ENCODE measurements around the gene OR11H6.

GRCh38 chr14:20194101-20194500, 29.4 kb upstream of the OR11H6 start:
- TF ChIP-seq, protein P1, sequence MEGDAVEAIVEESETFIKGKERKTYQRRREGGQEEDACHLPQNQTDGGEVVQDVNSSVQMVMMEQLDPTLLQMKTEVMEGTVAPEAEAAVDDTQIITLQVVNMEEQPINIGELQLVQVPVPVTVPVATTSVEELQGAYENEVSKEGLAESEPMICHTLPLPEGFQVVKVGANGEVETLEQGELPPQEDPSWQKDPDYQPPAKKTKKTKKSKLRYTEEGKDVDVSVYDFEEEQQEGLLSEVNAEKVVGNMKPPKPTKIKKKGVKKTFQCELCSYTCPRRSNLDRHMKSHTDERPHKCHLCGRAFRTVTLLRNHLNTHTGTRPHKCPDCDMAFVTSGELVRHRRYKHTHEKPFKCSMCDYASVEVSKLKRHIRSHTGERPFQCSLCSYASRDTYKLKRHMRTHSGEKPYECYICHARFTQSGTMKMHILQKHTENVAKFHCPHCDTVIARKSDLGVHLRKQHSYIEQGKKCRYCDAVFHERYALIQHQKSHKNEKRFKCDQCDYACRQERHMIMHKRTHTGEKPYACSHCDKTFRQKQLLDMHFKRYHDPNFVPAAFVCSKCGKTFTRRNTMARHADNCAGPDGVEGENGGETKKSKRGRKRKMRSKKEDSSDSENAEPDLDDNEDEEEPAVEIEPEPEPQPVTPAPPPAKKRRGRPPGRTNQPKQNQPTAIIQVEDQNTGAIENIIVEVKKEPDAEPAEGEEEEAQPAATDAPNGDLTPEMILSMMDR (IDR thresholded peaks at IDR 0.05), result no peak
- no peak for TF ChIP-seq POLR2A (IDR thresholded peaks at IDR 0.05)
